ENCODE data around the gene SALL4.

DNA sequence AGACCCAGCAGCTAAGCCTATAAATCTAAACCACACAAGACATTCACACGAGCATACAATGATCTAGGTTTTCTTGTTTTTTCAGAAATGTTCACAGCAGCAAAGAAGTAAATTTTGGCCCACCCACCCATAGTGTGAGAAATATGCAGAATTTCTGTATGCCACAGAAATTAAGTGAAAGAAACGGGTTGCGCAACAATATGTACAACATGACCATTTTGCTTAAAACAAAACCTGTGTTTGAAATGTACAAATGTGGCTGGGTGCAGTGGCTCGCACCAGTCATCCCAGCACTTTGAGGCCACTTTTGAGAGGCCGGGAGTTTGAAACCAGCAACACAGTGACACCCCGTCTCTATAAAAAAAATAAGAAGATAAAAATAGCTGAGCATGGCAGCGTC is 9.4 kb downstream of the SALL4 start:
- TF ChIP-seq POLR2A (IDR thresholded peaks at IDR 0.05): no peak
- TF ChIP-seq, protein P1, sequence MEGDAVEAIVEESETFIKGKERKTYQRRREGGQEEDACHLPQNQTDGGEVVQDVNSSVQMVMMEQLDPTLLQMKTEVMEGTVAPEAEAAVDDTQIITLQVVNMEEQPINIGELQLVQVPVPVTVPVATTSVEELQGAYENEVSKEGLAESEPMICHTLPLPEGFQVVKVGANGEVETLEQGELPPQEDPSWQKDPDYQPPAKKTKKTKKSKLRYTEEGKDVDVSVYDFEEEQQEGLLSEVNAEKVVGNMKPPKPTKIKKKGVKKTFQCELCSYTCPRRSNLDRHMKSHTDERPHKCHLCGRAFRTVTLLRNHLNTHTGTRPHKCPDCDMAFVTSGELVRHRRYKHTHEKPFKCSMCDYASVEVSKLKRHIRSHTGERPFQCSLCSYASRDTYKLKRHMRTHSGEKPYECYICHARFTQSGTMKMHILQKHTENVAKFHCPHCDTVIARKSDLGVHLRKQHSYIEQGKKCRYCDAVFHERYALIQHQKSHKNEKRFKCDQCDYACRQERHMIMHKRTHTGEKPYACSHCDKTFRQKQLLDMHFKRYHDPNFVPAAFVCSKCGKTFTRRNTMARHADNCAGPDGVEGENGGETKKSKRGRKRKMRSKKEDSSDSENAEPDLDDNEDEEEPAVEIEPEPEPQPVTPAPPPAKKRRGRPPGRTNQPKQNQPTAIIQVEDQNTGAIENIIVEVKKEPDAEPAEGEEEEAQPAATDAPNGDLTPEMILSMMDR (IDR thresholded peaks at IDR 0.05): no peak
